ENCODE measurements around the gene EVA1A. TPM values are rescaled to one million over a fixed set of nuclear protein-coding genes. Genes with fewer than 3 reads are reported as not detected.

EVA1A gene
- total and polyA plus RNA-seq, 8 donors: 1.3 to 4.7 (median 2.4) TPM; not detected in 3

DNA sequence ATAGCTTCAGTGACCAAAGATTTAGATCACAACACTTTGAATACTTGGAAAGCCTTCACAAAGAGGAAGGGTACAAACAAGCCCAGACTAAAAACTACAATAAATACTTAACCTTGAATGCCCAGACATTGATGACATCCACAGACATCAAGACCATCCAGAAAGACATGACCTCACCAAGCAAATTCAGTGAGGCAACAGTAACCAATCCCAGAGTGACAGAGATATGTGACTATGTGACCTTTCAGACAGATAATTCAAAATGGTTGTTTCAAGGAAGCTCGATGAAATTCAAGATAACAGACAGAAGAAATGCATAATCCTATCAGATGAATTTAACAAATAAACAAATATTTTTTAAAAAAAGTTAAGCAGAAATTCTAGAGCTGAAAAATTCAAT lies 19.9 kb upstream of the EVA1A start:
- Histone ChIP-seq H3K4me1 (no peaks in the 10 kb centered on the region), H3K27ac (no peak overlapping the region), H3K4me3 (no peak overlapping the region), H3K27me3 (no peaks in the 10 kb centered on the region), H3K9me3 (no peaks in the 10 kb centered on the region), H3K36me3 (no peaks in the 10 kb centered on the region)
- DNase-seq: no peak
- intact Hi-C loops (cut with DNase I; ENCODE audit: low total_unique reads): no loop called here
- WGBS, 5 donors: 80 to 86% (median 83%) methylated on average over 1 of the region's 1 CpG
- TF ChIP-seq POLR2A (IDR thresholded peaks at IDR 0.05) (no peak), POLR2AphosphoS5 (IDR thresholded peaks at IDR 0.05) (no peak), EP300 (IDR thresholded peaks at IDR 0.05) (no peak)
- TF ChIP-seq, protein P1, sequence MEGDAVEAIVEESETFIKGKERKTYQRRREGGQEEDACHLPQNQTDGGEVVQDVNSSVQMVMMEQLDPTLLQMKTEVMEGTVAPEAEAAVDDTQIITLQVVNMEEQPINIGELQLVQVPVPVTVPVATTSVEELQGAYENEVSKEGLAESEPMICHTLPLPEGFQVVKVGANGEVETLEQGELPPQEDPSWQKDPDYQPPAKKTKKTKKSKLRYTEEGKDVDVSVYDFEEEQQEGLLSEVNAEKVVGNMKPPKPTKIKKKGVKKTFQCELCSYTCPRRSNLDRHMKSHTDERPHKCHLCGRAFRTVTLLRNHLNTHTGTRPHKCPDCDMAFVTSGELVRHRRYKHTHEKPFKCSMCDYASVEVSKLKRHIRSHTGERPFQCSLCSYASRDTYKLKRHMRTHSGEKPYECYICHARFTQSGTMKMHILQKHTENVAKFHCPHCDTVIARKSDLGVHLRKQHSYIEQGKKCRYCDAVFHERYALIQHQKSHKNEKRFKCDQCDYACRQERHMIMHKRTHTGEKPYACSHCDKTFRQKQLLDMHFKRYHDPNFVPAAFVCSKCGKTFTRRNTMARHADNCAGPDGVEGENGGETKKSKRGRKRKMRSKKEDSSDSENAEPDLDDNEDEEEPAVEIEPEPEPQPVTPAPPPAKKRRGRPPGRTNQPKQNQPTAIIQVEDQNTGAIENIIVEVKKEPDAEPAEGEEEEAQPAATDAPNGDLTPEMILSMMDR (IDR thresholded peaks at IDR 0.05): no peak

GRCh38 chr2:75580156-75580555 lies 19.4 kb upstream of the EVA1A start:
- no peaks in the 10 kb centered on the region for H3K36me3 ChIP-seq
- WGBS, 5 donors: 85 to 100% (median 97%) methylated on average over 1 of the region's 1 CpG

GRCh38 chr2:75579186-75579585 lies 18.4 kb upstream of the EVA1A start:
- H3K27ac ChIP-seq: no peak overlapping the region
- H3K9me3 ChIP-seq: no peaks in the 10 kb centered on the region
- H3K4me1 ChIP-seq: no peaks in the 10 kb centered on the region
- H3K36me3 ChIP-seq: no peaks in the 10 kb centered on the region
- intact Hi-C loops (cut with DNase I; ENCODE audit: low total_unique reads): no loop called here
- no peak for DNase-seq
- H3K27me3 ChIP-seq: no peaks in the 10 kb centered on the region
- TF ChIP-seq POLR2A (IDR thresholded peaks at IDR 0.05) (no peak), EP300 (IDR thresholded peaks at IDR 0.05) (no peak), POLR2AphosphoS5 (IDR thresholded peaks at IDR 0.05) (no peak)
- TF ChIP-seq, protein P1 (IDR thresholded peaks at IDR 0.05): no peak
- H3K4me3 ChIP-seq: no peak overlapping the region

More at GRCh38 chr2:75580156-75580555, 19.4 kb upstream of the EVA1A start:
- TF ChIP-seq POLR2AphosphoS5 (IDR thresholded peaks at IDR 0.05): no peak
- no peak for TF ChIP-seq EP300 (IDR thresholded peaks at IDR 0.05)
- TF ChIP-seq, protein P1 (IDR thresholded peaks at IDR 0.05): no peak
- no peak for TF ChIP-seq POLR2A (IDR thresholded peaks at IDR 0.05)
- intact Hi-C loops (cut with DNase I; ENCODE audit: low total_unique reads): no loop called here
- H3K27me3 ChIP-seq: no peaks in the 10 kb centered on the region
- no peak for DNase-seq
- H3K9me3 ChIP-seq: no peaks in the 10 kb centered on the region
- H3K4me3 ChIP-seq: no peak overlapping the region
- no peaks in the 10 kb centered on the region for H3K4me1 ChIP-seq
- H3K27ac ChIP-seq: no peak overlapping the region

- no peak overlapping the region for H3K27ac ChIP-seq
- TF ChIP-seq, protein P1 (IDR thresholded peaks at IDR 0.05): no peak
- no peak for TF ChIP-seq POLR2A (IDR thresholded peaks at IDR 0.05)
- TF ChIP-seq POLR2AphosphoS5 (IDR thresholded peaks at IDR 0.05): no peak
- TF ChIP-seq EP300 (IDR thresholded peaks at IDR 0.05): no peak
- H3K4me1 ChIP-seq: no peaks in the 10 kb centered on the region
These were observed 16.5 kb upstream of the EVA1A start for GRCh38 chr2:75577280-75577679.

More at GRCh38 chr2:75577280-75577679, 16.5 kb upstream of the EVA1A start:
- WGBS, 5 donors: 55 to 73% (median 61%) methylated on average over 1 of the region's 1 CpG
- H3K27me3 ChIP-seq: no peaks in the 10 kb centered on the region
- H3K9me3 ChIP-seq: no peaks in the 10 kb centered on the region
- no peaks in the 10 kb centered on the region for H3K36me3 ChIP-seq
- intact Hi-C loops (cut with DNase I; ENCODE audit: low total_unique reads): no loop called here
- DNase-seq: no peak
- H3K4me3 ChIP-seq: no peak overlapping the region

All from stomach (tissue), 9 donors.